ENCODE measurements around the gene RAB25.

DNA sequence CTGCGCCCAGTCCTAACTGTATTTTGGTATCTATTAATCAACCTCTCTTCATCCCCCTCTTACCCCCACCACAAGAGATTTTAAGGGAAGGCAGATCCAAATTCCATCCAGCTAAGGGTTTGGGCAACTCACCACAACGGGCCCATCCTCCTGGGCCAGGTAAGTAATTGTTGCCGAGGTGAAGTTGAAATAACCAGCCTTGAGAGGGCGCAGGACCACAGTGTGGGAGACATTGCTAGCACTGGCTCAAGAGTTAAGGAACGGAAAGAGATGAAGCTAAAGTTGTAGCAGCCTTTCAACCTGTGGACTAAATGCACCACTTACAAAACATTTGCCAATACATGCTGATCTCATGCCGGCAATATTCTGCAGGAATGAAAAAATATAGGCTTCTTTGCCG is 46.1 kb upstream of the RAB25 start:
- TF ChIP-seq, protein P1, sequence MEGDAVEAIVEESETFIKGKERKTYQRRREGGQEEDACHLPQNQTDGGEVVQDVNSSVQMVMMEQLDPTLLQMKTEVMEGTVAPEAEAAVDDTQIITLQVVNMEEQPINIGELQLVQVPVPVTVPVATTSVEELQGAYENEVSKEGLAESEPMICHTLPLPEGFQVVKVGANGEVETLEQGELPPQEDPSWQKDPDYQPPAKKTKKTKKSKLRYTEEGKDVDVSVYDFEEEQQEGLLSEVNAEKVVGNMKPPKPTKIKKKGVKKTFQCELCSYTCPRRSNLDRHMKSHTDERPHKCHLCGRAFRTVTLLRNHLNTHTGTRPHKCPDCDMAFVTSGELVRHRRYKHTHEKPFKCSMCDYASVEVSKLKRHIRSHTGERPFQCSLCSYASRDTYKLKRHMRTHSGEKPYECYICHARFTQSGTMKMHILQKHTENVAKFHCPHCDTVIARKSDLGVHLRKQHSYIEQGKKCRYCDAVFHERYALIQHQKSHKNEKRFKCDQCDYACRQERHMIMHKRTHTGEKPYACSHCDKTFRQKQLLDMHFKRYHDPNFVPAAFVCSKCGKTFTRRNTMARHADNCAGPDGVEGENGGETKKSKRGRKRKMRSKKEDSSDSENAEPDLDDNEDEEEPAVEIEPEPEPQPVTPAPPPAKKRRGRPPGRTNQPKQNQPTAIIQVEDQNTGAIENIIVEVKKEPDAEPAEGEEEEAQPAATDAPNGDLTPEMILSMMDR (IDR thresholded peaks at IDR 0.05; ENCODE audit: poor library complexity, severe bottlenecking): no peak
- TF ChIP-seq, protein P2, sequence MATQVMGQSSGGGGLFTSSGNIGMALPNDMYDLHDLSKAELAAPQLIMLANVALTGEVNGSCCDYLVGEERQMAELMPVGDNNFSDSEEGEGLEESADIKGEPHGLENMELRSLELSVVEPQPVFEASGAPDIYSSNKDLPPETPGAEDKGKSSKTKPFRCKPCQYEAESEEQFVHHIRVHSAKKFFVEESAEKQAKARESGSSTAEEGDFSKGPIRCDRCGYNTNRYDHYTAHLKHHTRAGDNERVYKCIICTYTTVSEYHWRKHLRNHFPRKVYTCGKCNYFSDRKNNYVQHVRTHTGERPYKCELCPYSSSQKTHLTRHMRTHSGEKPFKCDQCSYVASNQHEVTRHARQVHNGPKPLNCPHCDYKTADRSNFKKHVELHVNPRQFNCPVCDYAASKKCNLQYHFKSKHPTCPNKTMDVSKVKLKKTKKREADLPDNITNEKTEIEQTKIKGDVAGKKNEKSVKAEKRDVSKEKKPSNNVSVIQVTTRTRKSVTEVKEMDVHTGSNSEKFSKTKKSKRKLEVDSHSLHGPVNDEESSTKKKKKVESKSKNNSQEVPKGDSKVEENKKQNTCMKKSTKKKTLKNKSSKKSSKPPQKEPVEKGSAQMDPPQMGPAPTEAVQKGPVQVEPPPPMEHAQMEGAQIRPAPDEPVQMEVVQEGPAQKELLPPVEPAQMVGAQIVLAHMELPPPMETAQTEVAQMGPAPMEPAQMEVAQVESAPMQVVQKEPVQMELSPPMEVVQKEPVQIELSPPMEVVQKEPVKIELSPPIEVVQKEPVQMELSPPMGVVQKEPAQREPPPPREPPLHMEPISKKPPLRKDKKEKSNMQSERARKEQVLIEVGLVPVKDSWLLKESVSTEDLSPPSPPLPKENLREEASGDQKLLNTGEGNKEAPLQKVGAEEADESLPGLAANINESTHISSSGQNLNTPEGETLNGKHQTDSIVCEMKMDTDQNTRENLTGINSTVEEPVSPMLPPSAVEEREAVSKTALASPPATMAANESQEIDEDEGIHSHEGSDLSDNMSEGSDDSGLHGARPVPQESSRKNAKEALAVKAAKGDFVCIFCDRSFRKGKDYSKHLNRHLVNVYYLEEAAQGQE (IDR thresholded peaks at IDR 0.05; ENCODE audit: borderline replicate concordance): no peak
- TF ChIP-seq TAF1 (IDR thresholded peaks at IDR 0.05; ENCODE audit: low read depth) (no peak), EZH2 (IDR thresholded peaks at IDR 0.05; ENCODE audit: borderline replicate concordance, insufficient read depth, low read length, poor library complexity, severe bottlenecking) (no peak), SMC3 (conservative IDR thresholded peaks at IDR 0.05; ENCODE audit: poor library complexity) (no peak), POLR2AphosphoS5 (IDR thresholded peaks at IDR 0.05) (no peak), RAD21 (conservative IDR thresholded peaks at IDR 0.05) (no peak), MXI1 (conservative IDR thresholded peaks at IDR 0.05; ENCODE audit: poor library complexity, severe bottlenecking) (no peak), EP300 (conservative IDR thresholded peaks at IDR 0.05; ENCODE audit: poor library complexity, severe bottlenecking) (no peak)
